IPS-20b (cell line): ENCODE results near the gene RPL36AL.
"Not testable (repeated sequence)": the region's sequence is repeated elsewhere in the genome, so short reads cannot be mapped to it uniquely, and the experiment has no call there.

Experiments used
- H3K27ac ChIP-seq: one replicate; pipeline ENCODE4 v1.5.1; 2013; ENCODE audit warnings: low read length
- H3K27me3 ChIP-seq: 2 replicates; pipeline ENCODE4 v1.6.1; 2013; ENCODE audit warnings: mild to moderate bottlenecking, low read length, inconsistent platforms; ENCODE audit not compliant: insufficient read depth
- H3K36me3 ChIP-seq: 2 replicates; pipeline ENCODE4 v1.6.1; 2013; ENCODE audit warnings: low read depth, mild to moderate bottlenecking, inconsistent platforms, low read length, moderate library complexity; ENCODE audit not compliant: insufficient read depth
- H3K4me1 ChIP-seq: 2 replicates; pipeline ENCODE4 v1.6.1; 2013; ENCODE audit warnings: mild to moderate bottlenecking, control low read depth, inconsistent platforms, low read length, moderate library complexity; ENCODE audit not compliant: insufficient read depth
- H3K4me3 ChIP-seq: 2 replicates; pipeline ENCODE4 v1.5.1; 2013; ENCODE audit warnings: mild to moderate bottlenecking, low read length, inconsistent platforms
- H3K9ac ChIP-seq: 2 replicates; pipeline ENCODE4 v1.6.1; 2013; ENCODE audit warnings: low read depth, mild to moderate bottlenecking, inconsistent platforms, low read length, moderate library complexity
- H3K9me3 ChIP-seq: 2 replicates; pipeline ENCODE4 v1.6.1; 2013; ENCODE audit warnings: mild to moderate bottlenecking, low read depth, low read length, inconsistent platforms; ENCODE audit not compliant: insufficient read depth

The RPL36AL gene

GRCh38 chr14:49620182-49621113, at the start of gene RPL36AL, which contains the start of gene MGAT2:
TSS of gene RPL36AL (minus strand) at chr14:49620626. CDS start at chr14:49619104, 1,522 bp downstream.
TSS of gene MGAT2 (plus strand) at chr14:49620799. CDS start at chr14:49621269, 470 bp downstream.
- Histone ChIP-seq H3K9ac (peak within 1 kb of the TSS; percentile 97), H3K27me3 (no peaks in the 10 kb centered on the region), H3K36me3 (peaks cover 32% of the 10 kb centered on the region), H3K27ac (peak within 1 kb of the TSS; percentile 86), H3K4me3 (peak within 1 kb of the TSS; percentile 99), H3K9me3 (no peaks in the 10 kb centered on the region), H3K4me1 (0 out of 2 replicates have a peak, but pooled peaks cover 4% of the 10 kb centered on the region)

DNA sequence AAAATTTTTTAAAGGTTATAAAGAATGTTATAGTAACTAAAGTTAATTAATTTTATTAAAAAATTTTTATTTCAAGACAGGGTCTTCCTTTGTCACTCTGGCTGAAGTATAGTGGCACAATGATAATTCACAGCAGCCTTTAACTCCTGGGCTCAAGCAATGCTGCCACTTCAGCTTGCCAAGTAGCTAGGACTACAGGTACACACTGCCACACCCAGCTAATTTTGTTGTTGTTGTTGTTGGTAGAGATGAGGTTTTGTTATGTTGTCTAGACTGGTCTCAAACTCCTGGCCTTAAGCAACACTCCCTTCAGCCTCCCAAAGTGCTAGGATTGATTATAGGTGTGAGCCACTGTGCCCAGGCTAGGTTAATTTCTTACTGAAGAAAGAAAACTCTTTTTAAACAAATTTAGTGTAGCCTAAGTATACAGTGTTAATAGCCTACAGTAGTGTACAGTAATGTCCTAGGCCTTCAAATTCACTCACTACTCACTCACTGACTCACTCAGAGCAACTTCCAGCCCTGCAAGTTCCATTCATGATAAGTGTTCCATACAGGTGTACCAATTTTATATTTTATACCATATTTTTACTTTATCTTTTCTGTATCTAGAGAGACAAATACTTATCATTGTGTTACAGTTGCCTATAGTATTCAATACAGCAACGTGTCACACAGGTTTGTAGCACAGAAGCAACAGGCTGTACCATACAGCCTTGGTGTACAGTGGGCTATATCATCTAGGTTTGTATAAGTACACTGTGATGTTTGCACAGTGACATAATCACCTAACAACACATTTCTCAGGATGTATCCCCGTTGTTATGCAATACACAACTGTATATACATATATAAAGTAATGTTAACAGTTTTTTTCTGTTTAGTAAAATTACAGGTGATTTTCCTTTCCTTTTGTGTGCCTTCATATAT, 39.4 kb upstream of the RPL36AL start:
- Histone ChIP-seq H3K36me3 (peaks cover 26% of the 10 kb centered on the region), H3K9ac (no peak overlapping the region), H3K27ac (no peak overlapping the region), H3K27me3 (no peaks in the 10 kb centered on the region), H3K9me3 (no peaks in the 10 kb centered on the region), H3K4me1 (no peaks in the 10 kb centered on the region), H3K4me3 (no peak overlapping the region)

DNA sequence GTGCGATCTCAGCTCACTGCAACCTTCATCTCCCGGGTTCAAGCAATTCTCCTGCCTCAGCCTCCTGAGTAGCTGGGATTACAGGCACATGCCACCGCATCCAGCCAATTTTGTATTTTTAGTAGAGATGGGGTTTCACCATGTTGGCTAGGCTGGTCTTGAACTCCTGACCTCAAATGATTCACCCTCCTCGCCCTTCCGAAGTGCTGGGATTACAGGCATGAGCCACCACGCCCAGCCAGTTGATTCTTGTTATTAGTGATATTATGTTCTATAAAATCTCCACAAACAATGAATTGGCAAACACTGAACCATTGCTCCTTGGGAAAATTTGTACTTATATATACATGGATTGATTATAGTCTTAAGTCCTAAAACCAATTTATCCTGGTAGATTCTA, 37.1 kb upstream of the RPL36AL start:
- H3K27ac ChIP-seq, H3K4me3 ChIP-seq, H3K27me3 ChIP-seq, H3K9ac ChIP-seq, H3K9me3 ChIP-seq, H3K4me1 ChIP-seq: not testable (repeated sequence)
- H3K36me3 ChIP-seq = peaks cover 28% of the 10 kb centered on the region

DNA sequence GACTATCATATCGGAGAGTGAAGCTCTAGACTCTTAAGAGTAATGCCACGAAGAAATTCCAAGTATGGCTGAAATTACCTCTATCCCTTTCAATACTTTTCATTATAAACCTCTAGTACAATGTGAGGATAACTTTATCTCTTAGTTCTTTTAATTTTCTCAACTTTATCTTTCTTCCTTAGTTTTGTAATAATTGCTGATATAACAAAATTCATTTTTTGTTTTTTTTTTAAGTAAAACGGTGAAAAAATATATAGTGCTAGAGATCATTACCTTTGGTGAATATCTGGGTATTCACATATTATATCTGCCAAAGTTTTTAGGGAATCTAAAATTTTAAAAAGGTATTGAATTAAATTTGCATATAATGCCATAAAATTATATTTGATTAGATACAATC, 34.1 kb upstream of the RPL36AL start:
- Histone ChIP-seq H3K9ac (no peak overlapping the region), H3K4me1 (no peaks in the 10 kb centered on the region), H3K36me3 (peaks cover 42% of the 10 kb centered on the region), H3K4me3 (no peak overlapping the region), H3K27me3 (no peaks in the 10 kb centered on the region), H3K9me3 (no peaks in the 10 kb centered on the region), H3K27ac (no peak overlapping the region)

GRCh38 chr14:49653508-49653907, 33.1 kb upstream of the RPL36AL start:
- H3K4me3 ChIP-seq = no peak overlapping the region
- no peak overlapping the region for H3K27ac ChIP-seq
- no peaks in the 10 kb centered on the region for H3K4me1 ChIP-seq
- no peaks in the 10 kb centered on the region for H3K27me3 ChIP-seq
- H3K9me3 ChIP-seq = no peaks in the 10 kb centered on the region
- no peak overlapping the region for H3K9ac ChIP-seq
- H3K36me3 ChIP-seq = peaks cover 45% of the 10 kb centered on the region

- peaks cover 43% of the 10 kb centered on the region for H3K36me3 ChIP-seq
- no peaks in the 10 kb centered on the region for H3K9me3 ChIP-seq
- peaks cover 4% of the 10 kb centered on the region; the same call in 1 of the 2 replicates for H3K4me1 ChIP-seq
- no peaks in the 10 kb centered on the region for H3K27me3 ChIP-seq
- no peak overlapping the region for H3K27ac ChIP-seq
- no peak overlapping the region for H3K4me3 ChIP-seq
- no peak overlapping the region for H3K9ac ChIP-seq
Observed at GRCh38 chr14:49642163-49642562, 21.7 kb upstream of the RPL36AL start.

GRCh38 chr14:49641697-49642129, 21.3 kb upstream of the RPL36AL start:
- H3K4me1 ChIP-seq = peaks cover 4% of the 10 kb centered on the region; the same call in 1 of the 2 replicates
- no peaks in the 10 kb centered on the region for H3K9me3 ChIP-seq
- no peak overlapping the region for H3K27ac ChIP-seq
- no peak overlapping the region for H3K4me3 ChIP-seq
- H3K9ac ChIP-seq = no peak overlapping the region
- no peaks in the 10 kb centered on the region for H3K27me3 ChIP-seq
- peaks cover 43% of the 10 kb centered on the region for H3K36me3 ChIP-seq

DNA sequence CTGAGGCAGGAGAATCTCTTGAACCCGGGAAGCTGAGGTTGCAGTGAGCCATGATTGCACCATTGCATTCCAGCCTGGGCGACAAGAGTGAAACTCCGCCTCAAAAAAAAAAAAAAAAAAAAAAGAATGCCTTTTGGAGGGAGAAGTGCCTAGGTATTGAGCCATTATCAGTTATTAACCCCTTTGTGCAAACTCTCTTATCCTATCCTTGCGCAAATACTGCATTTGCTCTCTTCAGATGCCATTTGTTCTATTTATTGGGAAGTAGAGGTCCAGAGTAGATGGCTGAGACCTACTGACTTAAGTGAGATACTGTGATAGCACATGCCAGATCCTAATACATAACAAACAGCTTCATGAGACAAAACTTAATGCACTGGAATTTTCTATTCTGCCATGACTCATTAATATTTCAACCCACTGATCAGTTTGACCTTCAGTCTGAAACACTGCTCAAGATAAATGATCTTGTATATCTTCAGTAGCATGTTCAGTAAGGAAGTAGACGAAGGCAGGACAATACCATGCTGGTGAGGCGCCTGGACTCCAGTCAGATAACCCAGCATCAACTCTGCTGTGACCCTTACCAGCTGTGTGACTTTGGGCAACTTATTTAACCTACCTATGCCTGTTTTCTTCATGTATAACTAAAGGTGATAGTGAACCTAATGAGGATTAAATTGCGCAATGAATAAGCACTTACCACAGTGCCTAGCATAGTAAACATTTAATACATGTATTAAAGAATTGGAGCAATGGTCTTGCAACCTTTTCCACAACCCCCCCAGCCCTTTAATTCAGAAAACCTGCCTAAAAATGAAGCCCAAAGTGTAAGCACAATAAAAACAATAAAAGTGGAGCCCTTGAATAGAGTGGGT, 20.4 kb upstream of the RPL36AL start:
- Histone ChIP-seq H3K4me3 (no peak overlapping the region), H3K4me1 (peaks cover 4% of the 10 kb centered on the region; the same call in 1 of the 2 replicates), H3K27me3 (no peaks in the 10 kb centered on the region), H3K9me3 (no peaks in the 10 kb centered on the region), H3K36me3 (peaks cover 43% of the 10 kb centered on the region), H3K9ac (no peak overlapping the region), H3K27ac (no peak overlapping the region)

DNA sequence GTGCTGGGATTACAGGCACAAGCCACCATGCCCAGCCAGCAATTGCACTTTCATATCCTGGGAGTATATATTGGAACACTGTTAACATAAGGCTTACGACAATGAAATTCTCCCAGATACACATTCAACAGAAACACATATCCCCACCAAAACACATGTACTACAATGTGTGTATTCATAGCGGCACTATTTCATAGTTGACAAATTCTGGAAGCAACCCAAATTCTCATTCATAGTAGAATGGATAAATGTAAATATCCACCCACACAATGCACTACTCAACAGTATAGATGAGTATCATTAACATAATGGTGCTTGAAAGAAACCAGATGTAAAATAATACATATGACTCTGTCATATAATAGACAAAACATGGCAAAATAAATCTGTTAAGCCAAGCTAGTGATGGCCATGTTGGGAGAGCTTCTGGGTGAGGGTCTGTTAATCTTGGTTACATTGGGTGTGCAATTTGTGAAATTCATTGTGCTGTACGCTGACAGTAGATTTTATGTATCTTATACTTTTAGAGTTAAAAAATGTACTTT, 17.2 kb upstream of the RPL36AL start:
- Histone ChIP-seq H3K9ac (no peak overlapping the region), H3K36me3 (peaks cover 38% of the 10 kb centered on the region), H3K27me3 (no peaks in the 10 kb centered on the region), H3K4me3 (no peak overlapping the region), H3K27ac (no peak overlapping the region), H3K9me3 (no peaks in the 10 kb centered on the region), H3K4me1 (peaks cover 4% of the 10 kb centered on the region; the same call in 1 of the 2 replicates)

GRCh38 chr14:49636866-49637265, 16.4 kb upstream of the RPL36AL start:
- H3K27ac ChIP-seq = no peak overlapping the region
- peaks cover 38% of the 10 kb centered on the region for H3K36me3 ChIP-seq

More at GRCh38 chr14:49636866-49637265, 16.4 kb upstream of the RPL36AL start:
- peaks cover 5% of the 10 kb centered on the region; the same call in 1 of the 2 replicates for H3K4me1 ChIP-seq
- 0 out of 2 replicates have a peak overlapping the region, but pooled peaks have one; percentile 18 for H3K4me3 ChIP-seq
- H3K9ac ChIP-seq = peak overlapping the region; percentile 27; the same call in 1 of the 2 replicates
- no peaks in the 10 kb centered on the region for H3K27me3 ChIP-seq
- H3K9me3 ChIP-seq = no peaks in the 10 kb centered on the region
